ENCODE results near the gene NAV2.

- TF ChIP-seq CTCF (IDR thresholded peaks at IDR 0.05) (no peak), POLR2AphosphoS5 (IDR thresholded peaks at IDR 0.05) (no peak)
Measured at GRCh38 chr11:19751055-19751454, 38.4 kb downstream of the NAV2 start.
